ENCODE results near the gene PCDH9. TPM values are rescaled to one million over a fixed set of nuclear protein-coding genes. Genes with fewer than 3 reads are reported as not detected.

PCDH9 gene
- total RNA-seq, 1 experiment from 2014 or later, result 5.6 TPM

DNA sequence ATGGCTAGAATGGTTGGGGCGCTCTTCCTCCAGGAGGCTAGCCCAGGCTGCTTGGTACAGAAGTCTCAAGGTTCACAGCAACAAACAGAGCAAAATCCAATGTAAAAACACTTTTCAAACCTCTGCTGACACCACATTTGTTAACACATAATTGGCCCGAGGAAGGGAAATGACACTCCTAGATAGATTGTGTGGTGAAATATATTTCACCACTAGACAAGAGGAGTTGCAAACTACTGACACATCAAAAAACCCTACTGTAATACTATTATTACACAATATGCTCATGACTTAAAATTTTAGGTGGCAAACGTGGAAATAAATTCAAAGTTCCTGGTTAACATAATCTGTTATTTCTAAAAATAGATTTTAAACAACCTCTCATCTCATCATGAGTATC, 643.6 kb downstream of the PCDH9 start:
- no peak for DNase-seq
- H3K27ac ChIP-seq, result no peak overlapping the region
- no peak overlapping the region for H3K4me3 ChIP-seq
- H3K9me3 ChIP-seq (replicated peaks), result no peaks in the 10 kb centered on the region
- H3K4me1 ChIP-seq, result no peaks in the 10 kb centered on the region
- no peaks in the 10 kb centered on the region for H3K27me3 ChIP-seq
- no peaks in the 10 kb centered on the region for H3K36me3 ChIP-seq

DNA sequence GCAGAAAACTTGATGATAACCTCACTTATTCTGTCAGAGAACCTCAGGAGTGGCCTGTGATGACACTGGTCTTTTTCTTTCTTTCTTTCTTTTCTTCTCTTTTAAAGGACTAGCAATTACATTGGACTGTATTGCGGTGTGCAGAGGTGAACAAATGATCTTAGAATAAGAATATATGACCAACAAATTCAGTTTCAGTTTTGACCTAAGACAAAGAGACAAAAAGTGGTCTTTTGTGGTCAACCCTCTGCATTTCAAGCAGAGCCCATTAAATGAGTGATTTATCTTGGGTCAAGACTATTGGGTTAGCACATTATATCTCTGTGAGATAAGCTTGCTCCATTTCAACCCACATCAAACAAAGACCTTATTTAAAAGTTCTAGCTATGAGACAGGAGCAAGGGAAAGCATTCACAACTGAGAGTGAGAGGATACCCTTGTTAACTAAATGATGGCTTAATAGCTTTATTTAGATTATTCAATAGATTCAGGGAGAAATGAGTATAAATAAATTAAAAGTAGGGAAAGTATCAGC, 644.4 kb downstream of the PCDH9 start:
- DNase-seq, result no peak
- Histone ChIP-seq H3K4me1 (no peaks in the 10 kb centered on the region), H3K4me3 (no peak overlapping the region)

DNA sequence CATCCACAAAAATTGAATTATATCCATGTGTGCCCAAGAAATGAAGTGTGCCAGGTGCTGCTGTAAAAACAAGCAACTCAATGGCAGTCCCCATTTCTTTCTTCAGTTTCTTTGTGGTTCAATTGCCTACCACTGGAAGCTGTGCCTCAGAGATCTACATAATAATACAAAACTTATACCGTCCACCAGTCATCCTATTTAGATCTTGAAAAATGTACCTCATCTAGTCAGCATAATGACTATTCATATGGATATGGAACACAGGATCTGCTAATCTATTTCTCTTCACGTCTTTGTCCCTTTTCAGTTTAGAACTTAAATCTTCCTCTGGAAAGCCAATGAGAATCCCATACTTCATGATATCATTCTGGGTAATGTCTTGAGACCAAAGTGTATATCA, 648.5 kb downstream of the PCDH9 start:
- Histone ChIP-seq H3K36me3 (no peaks in the 10 kb centered on the region), H3K27me3 (no peaks in the 10 kb centered on the region), H3K27ac (no peak overlapping the region), H3K4me1 (no peaks in the 10 kb centered on the region), H3K4me3 (no peak overlapping the region), H3K9me3 (replicated peaks) (no peaks in the 10 kb centered on the region)
- DNase-seq, result no peak

More for the DNA sequence above, 644.4 kb downstream of the PCDH9 start:
- H3K9me3 ChIP-seq (replicated peaks), result no peaks in the 10 kb centered on the region
- H3K27ac ChIP-seq, result no peak overlapping the region
- no peaks in the 10 kb centered on the region for H3K36me3 ChIP-seq
- H3K27me3 ChIP-seq, result no peaks in the 10 kb centered on the region

DNA sequence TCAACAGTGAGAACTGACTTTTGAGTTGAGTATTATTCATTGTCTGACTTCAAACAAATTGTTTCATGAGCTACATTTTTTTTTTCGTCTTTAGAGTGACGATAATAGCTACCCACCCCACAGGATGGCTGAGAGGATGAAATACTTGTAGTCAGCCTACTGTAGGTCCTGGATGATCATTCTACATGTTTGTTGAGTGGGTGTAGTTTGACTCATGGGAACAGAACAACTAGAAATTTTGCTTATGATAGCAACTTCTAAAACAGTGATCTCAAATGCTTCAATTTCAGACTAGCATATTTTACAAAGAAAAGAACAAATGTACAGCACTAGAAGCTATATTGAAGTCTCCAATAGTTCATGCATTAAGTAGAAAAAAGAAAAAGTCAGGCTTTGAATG, 651.8 kb downstream of the PCDH9 start:
- DNase-seq, result no peak
- H3K4me1 ChIP-seq, result no peaks in the 10 kb centered on the region
- H3K27me3 ChIP-seq, result no peaks in the 10 kb centered on the region
- H3K36me3 ChIP-seq, result no peaks in the 10 kb centered on the region
- no peak overlapping the region for H3K27ac ChIP-seq
- no peaks in the 10 kb centered on the region for H3K9me3 ChIP-seq (replicated peaks)
- H3K4me3 ChIP-seq, result no peak overlapping the region

DNA sequence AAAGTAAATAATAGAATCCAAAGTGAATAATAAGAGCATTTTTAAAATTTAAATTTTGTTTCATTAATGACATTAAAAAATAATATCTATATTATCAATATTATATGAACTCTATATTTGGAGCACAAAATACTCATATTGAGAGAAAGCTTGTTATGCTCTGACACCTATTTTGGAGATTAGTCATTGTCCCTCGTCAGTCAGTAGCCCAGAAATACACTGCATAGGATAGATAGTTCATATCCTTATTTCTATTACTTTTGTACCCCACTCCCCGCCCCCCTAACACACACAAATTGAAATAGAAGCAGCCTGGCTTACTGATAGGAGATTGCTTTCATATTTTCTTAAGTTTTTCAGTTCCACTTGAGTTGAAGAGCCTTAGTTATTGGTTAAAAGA, 652.8 kb downstream of the PCDH9 start:
- H3K4me3 ChIP-seq, result no peak overlapping the region
- DNase-seq, result no peak
- H3K36me3 ChIP-seq, result no peaks in the 10 kb centered on the region
- no peaks in the 10 kb centered on the region for H3K27me3 ChIP-seq
- H3K27ac ChIP-seq, result no peak overlapping the region
- H3K9me3 ChIP-seq (replicated peaks), result no peaks in the 10 kb centered on the region
- no peaks in the 10 kb centered on the region for H3K4me1 ChIP-seq

DNA sequence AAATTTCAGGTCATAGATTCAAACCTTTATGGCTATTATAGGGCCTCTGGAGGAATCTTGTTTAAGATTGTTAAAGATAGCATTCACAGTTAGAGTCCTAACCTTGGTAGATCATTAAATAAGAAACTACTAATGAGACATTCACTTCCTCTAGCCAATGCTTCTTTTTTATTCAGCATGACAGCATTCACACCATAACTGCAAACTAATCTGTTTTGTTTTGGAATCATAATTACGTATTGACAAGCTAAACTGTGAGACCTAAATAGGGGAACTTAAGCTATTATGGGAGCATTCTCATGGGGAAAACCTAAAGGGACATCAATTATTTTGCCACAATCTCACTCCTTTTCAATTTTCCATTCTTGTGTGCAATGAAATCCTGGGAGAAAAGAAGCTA, 653.8 kb downstream of the PCDH9 start:
- Histone ChIP-seq H3K9me3 (replicated peaks) (no peaks in the 10 kb centered on the region), H3K27me3 (no peaks in the 10 kb centered on the region), H3K36me3 (no peaks in the 10 kb centered on the region), H3K27ac (no peak overlapping the region), H3K4me1 (no peaks in the 10 kb centered on the region), H3K4me3 (no peak overlapping the region)
- DNase-seq, result no peak

DNA sequence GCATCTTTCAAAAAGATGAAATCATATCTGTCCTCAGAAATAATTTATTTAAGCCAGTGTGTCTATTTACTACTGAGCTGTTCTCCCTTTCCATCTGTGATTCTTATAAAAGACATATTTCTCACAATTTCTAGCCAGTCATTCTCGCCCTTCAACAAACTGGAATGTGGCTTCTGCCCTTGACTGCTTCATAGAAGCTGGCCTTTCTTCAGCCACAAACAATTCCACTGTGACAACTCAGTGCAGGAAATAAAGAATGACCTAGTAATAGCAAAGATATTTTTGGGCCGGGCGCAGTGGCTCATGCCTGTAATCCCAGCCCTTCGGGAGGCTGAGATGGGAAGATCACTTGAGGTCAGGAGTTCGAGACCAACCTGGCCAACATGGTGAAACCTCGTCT, 655.5 kb downstream of the PCDH9 start:
- no peak for DNase-seq
- Histone ChIP-seq H3K36me3 (no peaks in the 10 kb centered on the region), H3K4me3 (no peak overlapping the region), H3K9me3 (replicated peaks) (no peaks in the 10 kb centered on the region), H3K4me1 (no peaks in the 10 kb centered on the region), H3K27ac (no peak overlapping the region), H3K27me3 (no peaks in the 10 kb centered on the region)

DNA sequence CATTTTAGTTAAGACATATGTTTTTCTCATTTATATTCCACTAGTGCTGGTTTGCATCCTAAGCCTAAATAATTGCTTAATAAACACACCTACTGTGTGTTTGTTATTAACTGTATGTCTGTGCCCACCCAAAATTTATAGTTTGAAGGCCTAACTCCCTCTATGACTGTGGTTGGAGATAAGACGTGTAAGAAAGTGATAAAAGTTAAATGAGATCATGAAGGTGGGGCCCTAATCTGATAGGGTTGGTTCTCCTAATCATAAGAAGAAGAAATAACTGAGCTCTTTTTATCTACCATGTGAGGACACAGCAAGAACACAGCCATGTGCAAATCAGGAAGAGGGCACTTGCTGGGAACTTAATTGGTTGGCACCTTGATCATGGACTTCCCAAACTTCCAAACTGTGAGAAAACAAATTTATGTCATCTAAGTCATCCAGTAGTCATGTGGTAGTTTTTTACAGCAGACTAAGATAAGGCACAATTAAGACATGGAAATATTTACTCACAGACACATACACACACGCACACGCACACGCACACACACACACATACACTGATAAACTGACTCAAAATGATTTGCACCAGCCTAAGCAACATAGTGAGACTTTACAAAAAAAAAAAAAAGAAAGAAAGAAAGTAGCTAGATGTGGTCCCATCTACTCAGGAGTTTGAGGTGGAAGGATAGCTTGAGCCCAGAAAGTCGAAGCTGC, 662.1 kb downstream of the PCDH9 start:
- no peak overlapping the region for H3K27ac ChIP-seq
- H3K36me3 ChIP-seq, result no peaks in the 10 kb centered on the region
- DNase-seq, result no peak
- no peaks in the 10 kb centered on the region for H3K27me3 ChIP-seq
- H3K9me3 ChIP-seq (replicated peaks), result no peaks in the 10 kb centered on the region
- peaks cover 12% of the 10 kb centered on the region for H3K4me1 ChIP-seq
- H3K4me3 ChIP-seq, result no peak overlapping the region

DNA sequence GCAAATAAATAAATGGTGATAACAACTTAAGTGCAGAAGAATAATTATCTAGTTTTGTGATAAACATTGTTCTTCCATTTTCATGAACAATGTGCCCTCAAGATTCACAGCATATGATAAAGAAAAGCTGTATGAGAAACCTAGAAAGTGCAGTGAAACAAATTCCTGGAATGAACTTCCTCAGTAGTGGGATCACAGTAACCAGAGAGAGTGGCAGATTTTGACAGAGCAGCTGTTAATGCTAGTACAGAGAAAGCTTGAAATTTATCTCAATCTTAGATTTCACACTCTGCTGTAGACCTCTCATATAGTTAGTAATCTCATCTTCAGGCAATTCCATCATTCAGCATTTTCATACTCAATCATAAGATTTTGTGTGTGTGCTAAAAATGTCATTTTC, 664.9 kb downstream of the PCDH9 start:
- Histone ChIP-seq H3K9me3 (replicated peaks) (no peaks in the 10 kb centered on the region), H3K36me3 (no peaks in the 10 kb centered on the region), H3K4me3 (no peak overlapping the region), H3K27ac (peak overlapping the region; percentile 59), H3K4me1 (peaks cover 12% of the 10 kb centered on the region), H3K27me3 (no peaks in the 10 kb centered on the region)
- peak; percentile 28 to 73 for DNase-seq

DNA sequence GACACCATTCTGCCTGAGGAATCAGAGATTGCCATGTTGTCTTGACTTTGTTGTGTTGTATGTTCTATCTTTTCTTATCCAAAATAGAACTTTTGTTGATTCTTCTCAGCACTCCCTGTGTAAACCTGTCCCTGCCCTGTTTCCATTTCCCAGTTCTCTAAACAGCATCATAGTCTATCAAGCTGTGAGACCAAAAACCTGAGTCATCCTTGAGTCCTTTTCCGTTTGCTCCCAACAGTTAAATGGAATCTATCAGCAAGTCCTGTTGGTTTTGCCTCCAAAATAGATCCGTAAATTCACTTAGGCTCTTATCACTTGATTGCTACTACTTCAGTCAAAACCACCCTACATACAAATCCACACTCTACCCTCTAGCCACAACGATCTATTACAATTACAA, 667.1 kb downstream of the PCDH9 start:
- Histone ChIP-seq H3K27ac (no peak overlapping the region), H3K9me3 (replicated peaks) (no peaks in the 10 kb centered on the region), H3K27me3 (no peaks in the 10 kb centered on the region), H3K4me1 (peaks cover 12% of the 10 kb centered on the region), H3K4me3 (no peak overlapping the region), H3K36me3 (no peaks in the 10 kb centered on the region)
- no peak for DNase-seq

DNA sequence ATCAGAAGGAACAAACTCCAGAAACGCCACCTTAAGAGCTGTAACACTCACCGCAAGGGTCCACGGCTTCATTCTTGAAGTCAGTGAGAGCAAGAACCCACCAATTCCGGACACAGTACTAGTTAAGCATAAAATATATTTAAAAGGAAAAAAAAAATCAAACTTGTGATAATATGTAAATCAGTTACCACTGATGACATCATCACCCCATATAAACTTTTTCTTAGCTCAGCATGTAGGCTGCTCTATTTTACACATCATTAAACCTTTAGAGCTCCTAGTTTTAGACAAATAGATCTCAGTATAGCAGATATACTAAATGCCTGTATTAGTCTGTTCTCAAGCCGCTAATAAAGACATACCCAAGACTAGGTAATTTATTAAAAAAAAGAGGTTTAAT, 668.1 kb downstream of the PCDH9 start:
- Histone ChIP-seq H3K27me3 (no peaks in the 10 kb centered on the region), H3K4me3 (no peak overlapping the region)
- no peak for DNase-seq

DNA sequence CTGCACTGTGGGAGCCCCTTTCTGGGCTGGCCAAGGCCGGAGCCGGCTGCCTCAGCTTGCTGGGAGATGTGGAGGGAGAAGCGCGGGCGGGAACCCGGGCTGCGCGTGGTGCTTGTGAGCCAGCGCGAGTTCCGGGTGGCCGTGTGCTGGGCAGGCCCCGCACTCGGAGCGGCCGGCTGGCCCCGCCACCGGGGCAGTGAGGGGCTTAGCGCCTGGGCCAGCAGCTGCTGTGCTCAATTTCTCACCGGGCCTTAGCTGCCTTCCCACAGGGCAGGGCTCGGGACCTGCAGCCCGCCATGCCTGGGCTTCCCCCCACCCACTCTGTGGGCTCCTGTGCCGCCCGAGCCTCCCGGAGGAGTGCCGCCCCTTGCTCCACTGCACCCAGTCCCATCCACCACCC, 669.1 kb downstream of the PCDH9 start:
- Histone ChIP-seq H3K9me3 (replicated peaks) (no peaks in the 10 kb centered on the region), H3K36me3 (no peaks in the 10 kb centered on the region), H3K27me3 (no peaks in the 10 kb centered on the region), H3K4me3 (no peak overlapping the region), H3K4me1 (peaks cover 11% of the 10 kb centered on the region), H3K27ac (no peak overlapping the region)
- DNase-seq, result no peak

More for the DNA sequence above, 668.1 kb downstream of the PCDH9 start:
- Histone ChIP-seq H3K36me3 (no peaks in the 10 kb centered on the region), H3K27ac (no peak overlapping the region), H3K4me1 (peaks cover 12% of the 10 kb centered on the region), H3K9me3 (replicated peaks) (no peaks in the 10 kb centered on the region)

DNA sequence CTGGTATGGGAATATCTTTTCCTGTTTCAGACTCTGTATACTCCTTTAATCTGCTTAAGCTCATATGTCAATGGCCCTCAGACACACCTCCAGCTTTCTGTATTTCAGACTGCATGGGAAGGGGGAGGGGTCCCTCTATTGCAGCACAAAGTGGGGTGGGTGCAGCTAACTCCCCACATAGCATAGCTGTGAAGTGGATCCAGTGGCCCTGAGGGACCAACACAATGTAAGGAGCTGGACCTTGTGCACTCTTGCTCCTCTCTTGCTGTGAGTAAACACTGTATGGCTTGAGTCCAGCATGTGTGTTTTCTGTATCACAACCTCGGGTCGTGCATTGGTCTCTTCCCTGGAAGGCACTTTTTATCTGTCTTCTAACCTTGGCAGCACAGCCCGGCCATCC, 669.9 kb downstream of the PCDH9 start:
- no peak overlapping the region for H3K27ac ChIP-seq
- H3K36me3 ChIP-seq, result no peaks in the 10 kb centered on the region
- no peaks in the 10 kb centered on the region for H3K9me3 ChIP-seq (replicated peaks)
- no peaks in the 10 kb centered on the region for H3K27me3 ChIP-seq
- H3K4me3 ChIP-seq, result no peak overlapping the region
- peaks cover 5% of the 10 kb centered on the region for H3K4me1 ChIP-seq
- no peak for DNase-seq

DNA sequence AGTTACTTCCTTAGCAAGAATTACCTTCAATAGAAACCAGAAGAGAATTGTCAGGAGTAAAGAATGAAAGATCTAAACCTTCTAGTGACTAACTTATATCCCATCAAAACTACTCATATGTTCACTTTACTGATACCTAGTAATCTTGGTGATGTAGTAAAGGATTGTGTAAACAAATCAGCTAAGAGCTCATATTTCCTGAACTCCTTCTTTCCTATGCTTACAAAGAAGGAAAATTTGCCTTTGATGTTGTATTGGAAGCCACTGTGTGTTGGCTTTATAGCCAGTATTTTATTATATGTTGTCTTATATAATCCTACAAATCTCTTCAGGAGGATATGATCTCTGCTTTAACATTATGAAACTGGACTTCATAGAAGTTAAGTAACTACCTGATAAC, 671.0 kb downstream of the PCDH9 start:
- no peaks in the 10 kb centered on the region for H3K27me3 ChIP-seq

DNA sequence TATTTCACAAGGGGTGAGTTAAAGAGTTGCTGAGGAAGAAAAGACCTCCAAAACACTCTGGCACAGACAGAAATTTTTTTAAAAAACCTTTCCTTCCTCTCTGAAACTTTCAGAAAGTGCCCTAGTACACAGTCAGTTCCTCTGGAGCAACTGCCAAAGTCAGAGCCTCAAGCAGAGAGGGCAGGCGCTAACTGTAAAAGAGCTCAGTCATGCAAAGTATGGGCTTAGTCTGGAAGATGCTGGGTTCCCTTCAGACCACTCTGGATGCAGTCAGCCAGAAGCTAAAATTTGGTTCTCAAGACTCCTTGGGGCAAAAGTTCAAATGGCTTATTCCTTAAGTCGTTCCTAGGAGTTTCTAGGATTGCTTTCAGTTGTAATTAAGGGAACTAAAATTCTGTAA, 671.6 kb downstream of the PCDH9 start:
- Histone ChIP-seq H3K27ac (no peak overlapping the region), H3K4me3 (no peak overlapping the region), H3K36me3 (no peaks in the 10 kb centered on the region), H3K27me3 (no peaks in the 10 kb centered on the region), H3K4me1 (no peaks in the 10 kb centered on the region), H3K9me3 (replicated peaks) (no peaks in the 10 kb centered on the region)
- DNase-seq, result no peak

More for the DNA sequence above, 671.0 kb downstream of the PCDH9 start:
- H3K36me3 ChIP-seq, result no peaks in the 10 kb centered on the region
- no peak for DNase-seq
- no peak overlapping the region for H3K27ac ChIP-seq
- no peaks in the 10 kb centered on the region for H3K9me3 ChIP-seq (replicated peaks)
- H3K4me1 ChIP-seq, result no peaks in the 10 kb centered on the region
- no peak overlapping the region for H3K4me3 ChIP-seq

DNA sequence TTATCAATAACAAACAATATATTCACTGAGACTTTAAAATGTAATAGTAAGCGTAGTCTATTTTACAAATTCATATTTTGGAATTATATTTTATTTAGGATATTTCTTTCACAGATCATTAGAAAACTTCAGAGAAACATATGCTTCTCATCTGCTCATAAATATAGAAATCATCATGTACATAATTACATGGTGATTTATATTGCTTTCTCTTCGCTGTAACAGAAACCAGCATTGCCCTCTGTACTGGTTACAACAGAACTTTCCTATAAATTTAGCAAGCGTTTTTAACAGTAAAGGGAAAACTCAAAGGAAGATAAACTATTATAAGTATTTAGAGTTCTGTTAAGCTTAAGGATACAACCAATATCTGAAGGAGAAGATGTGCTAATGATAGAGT, 672.8 kb downstream of the PCDH9 start:
- DNase-seq, result no peak
- Histone ChIP-seq H3K27me3 (no peaks in the 10 kb centered on the region), H3K9me3 (replicated peaks) (no peaks in the 10 kb centered on the region), H3K4me3 (no peak overlapping the region), H3K4me1 (no peaks in the 10 kb centered on the region), H3K36me3 (no peaks in the 10 kb centered on the region), H3K27ac (no peak overlapping the region)

All from SJCRH30 (cell line).